ENCODE results near the gene C15orf40. TPM values are rescaled to one million over a fixed set of nuclear protein-coding genes. Genes with fewer than 3 reads are reported as not detected.
"Not testable (repeated sequence)": the region's sequence is repeated elsewhere in the genome, so short reads cannot be mapped to it uniquely, and the experiment has no call there.

Gene C15orf40
- total RNA-seq, 2 experiments from 2014 or later: 7.4 to 11.0 TPM

DNA sequence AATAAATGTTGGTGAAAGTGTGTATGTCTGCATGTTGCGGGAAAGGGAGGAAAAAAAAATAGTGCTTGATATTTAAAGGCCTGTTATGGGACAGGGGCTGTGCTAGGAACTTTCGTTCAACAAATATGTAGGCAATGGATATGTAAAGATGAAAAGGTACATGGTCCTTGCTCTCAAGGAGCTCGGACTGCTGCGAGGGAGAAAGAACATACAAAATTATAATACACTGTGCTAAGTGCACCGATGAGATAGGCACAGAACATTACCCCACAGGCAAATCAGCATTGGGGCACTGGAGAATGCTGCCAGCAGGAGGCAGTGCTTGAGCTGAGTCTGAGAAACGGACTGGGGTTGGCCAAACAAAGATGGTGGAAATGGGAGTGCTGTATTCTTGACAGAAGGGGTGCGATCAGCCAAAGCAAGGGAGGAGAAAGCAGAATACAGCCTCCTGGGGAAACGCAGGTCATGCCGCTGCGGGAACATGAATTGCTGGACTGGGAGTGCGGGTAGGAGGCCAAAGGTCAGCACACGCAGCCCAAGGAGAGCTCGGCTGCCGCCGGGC lies 649 bp downstream of the C15orf40 start:
- H3K36me3 Mint-ChIP-seq (ENCODE audit: low read depth): peaks cover 51% of the 10 kb centered on the region
- H3K9me3 Mint-ChIP-seq: no peaks in the 10 kb centered on the region
- peaks cover 56% of the 10 kb centered on the region for H3K4me1 Mint-ChIP-seq (ENCODE audit: low read depth)
- no peaks in the 10 kb centered on the region for H3K27me3 Mint-ChIP-seq
- intact Hi-C loops (cut with DNase I, micrococcal nuclease): loop anchor here (2.0 to 10.0 kb wide), 7 partner anchors 26 to 472 kb away; partner anchors contain the start of genes BTBD1 (in 2 of the 2), HDGFL3 (in 1 of the 2) and RPS17 (in 1 of the 2)
- peak; percentile 48 to 86 (median 71) for DNase-seq
- H3K27me3 ChIP-seq (ENCODE audit: control insufficient read depth in 1 of 2, insufficient read depth in 2 of 2, low read length in 2 of 2): no peaks in the 10 kb centered on the region
- ChIA-PET CTCF (interaction anchor here (1.0 to 2.9 kb wide), 16 partner anchors 11 to 480 kb away, joined by 3 to 22 read pairs (median 4); partner anchors contain the start of genes RAMAC, RPS17 and TM6SF1), POLR2A (interaction anchor here (0.7 to 2.9 kb wide), 7 partner anchors 25 to 475 kb away, joined by 3 to 21 read pairs (median 7); partner anchors contain the start of genes RAMAC, RPS17 and WHAMM)
- peak; percentile 64 for ATAC-seq (ENCODE audit: poor library complexity)
- peak overlapping the region; percentile 70 to 84 for H3K27ac ChIP-seq (ENCODE audit: low read depth in 1 of 2, low read length in 2 of 2)
- H3K4me1 ChIP-seq (ENCODE audit: insufficient read depth, low read length): peaks cover 24% of the 10 kb centered on the region
- H3K4me3 Mint-ChIP-seq: peak overlapping the region; percentile 100
- no peaks in the 10 kb centered on the region for H3K9me3 ChIP-seq (ENCODE audit: control insufficient read depth in 1 of 2, insufficient read depth in 1 of 2, low read length in 2 of 2)
- peak overlapping the region; percentile 82 for H3K4me3 ChIP-seq (ENCODE audit: low read length)
- TF ChIP-seq, protein P1, sequence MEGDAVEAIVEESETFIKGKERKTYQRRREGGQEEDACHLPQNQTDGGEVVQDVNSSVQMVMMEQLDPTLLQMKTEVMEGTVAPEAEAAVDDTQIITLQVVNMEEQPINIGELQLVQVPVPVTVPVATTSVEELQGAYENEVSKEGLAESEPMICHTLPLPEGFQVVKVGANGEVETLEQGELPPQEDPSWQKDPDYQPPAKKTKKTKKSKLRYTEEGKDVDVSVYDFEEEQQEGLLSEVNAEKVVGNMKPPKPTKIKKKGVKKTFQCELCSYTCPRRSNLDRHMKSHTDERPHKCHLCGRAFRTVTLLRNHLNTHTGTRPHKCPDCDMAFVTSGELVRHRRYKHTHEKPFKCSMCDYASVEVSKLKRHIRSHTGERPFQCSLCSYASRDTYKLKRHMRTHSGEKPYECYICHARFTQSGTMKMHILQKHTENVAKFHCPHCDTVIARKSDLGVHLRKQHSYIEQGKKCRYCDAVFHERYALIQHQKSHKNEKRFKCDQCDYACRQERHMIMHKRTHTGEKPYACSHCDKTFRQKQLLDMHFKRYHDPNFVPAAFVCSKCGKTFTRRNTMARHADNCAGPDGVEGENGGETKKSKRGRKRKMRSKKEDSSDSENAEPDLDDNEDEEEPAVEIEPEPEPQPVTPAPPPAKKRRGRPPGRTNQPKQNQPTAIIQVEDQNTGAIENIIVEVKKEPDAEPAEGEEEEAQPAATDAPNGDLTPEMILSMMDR (IDR thresholded peaks at IDR 0.05): peak; percentile 59
- peaks cover 32% of the 10 kb centered on the region for H3K36me3 ChIP-seq (ENCODE audit: insufficient read depth, low read length)
- H3K27ac Mint-ChIP-seq: peak overlapping the region; percentile 88

DNA sequence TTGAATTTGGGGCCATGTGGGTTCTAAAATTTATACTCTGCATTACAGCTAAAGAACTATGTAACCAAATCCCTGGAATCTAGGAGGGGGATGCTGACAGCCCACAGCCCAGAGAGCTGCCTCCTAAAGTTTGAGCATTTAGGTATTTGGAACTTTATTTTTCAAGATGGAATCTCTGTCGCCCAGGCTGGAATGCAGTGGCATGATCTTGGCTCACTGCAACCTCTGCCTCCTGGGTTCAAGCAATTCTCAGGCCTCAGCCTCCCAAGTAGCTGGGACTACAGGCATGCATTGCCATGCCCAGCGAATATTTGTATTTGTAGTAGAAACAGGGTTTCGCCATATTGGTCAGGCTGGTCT lies 10.8 kb downstream of the C15orf40 start:
- not testable (repeated sequence) for H3K4me3 ChIP-seq (ENCODE audit: low read length)
- H3K27ac Mint-ChIP-seq: peak overlapping the region; percentile 73
- POLR2A ChIA-PET: interaction anchor here (1.0 to 1.8 kb wide), 3 partner anchors 12 to 460 kb away, joined by 3 to 11 read pairs (median 6); partner anchors contain the start of genes RAMAC and RPS17

DNA sequence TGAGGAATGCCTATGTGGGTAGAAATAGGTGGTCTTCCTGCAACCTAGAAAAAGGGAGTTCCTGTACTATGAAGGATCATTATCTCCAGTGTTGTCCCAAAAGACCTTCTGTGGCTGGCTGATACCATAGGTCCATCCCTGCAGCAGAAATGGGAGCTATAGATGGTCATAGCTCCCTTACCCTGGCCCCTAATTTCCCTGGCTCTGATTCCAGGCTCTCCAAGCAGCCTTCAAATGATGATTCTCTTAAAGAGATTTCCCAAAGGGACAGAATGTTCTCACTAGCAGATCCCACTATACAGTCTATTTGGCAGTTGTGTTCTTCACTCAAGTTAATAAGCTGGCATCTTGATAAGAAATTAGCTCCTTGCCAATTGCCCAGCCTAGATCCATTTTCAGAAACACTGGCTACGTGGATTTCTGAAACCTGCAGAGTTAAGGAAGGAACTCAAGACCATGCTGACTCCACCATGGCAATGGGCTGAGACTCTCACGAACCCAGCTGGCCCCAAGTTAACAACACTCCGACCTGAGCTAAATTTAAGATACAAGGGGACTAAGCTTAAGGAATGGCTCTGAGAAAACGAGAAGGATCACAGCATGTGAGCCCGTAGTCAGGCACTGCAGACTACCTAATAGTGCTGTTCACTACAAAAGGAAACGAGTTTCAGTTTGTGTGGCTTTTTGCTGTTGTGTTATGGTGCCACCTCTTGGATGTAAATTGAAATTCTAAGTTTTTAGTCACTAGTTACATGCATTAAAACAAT lies 11.4 kb downstream of the C15orf40 start:
- Mint-ChIP-seq H3K27ac (peak overlapping the region; percentile 73), H3K4me3 (peak overlapping the region; percentile 70), H3K4me1 (ENCODE audit: low read depth) (peaks cover 13% of the 10 kb centered on the region), H3K27me3 (no peaks in the 10 kb centered on the region), H3K9me3 (no peaks in the 10 kb centered on the region), H3K36me3 (ENCODE audit: low read depth) (peaks cover 5% of the 10 kb centered on the region)
- TF ChIP-seq, protein P1 (IDR thresholded peaks at IDR 0.05): peak; percentile 66
- ChIA-PET CTCF (interaction anchor here (1.2 to 1.5 kb wide), 5 partner anchors 11 to 469 kb away, joined by 3 to 16 read pairs (median 3); partner anchors contain the start of genes C15orf40 and RAMAC), POLR2A (interaction anchor here (1.0 to 1.8 kb wide), 3 partner anchors 13 to 460 kb away, joined by 3 to 11 read pairs (median 6); partner anchors contain the start of genes RAMAC and RPS17)
- DNase-seq (peak in 9 of 14 experiments; percentile 2 to 74 (median 11)), ATAC-seq (ENCODE audit: poor library complexity) (peak; percentile 95)
- intact Hi-C loops (cut with DNase I, micrococcal nuclease): loop anchor here in 1 of 2 experiments (5.0 kb wide), 1 partner anchor 458 kb away; the partner anchor contains the start of gene RPS17
- Histone ChIP-seq H3K36me3 (ENCODE audit: insufficient read depth, low read length) (peaks cover 5% of the 10 kb centered on the region), H3K27ac (ENCODE audit: low read depth in 1 of 2, low read length in 2 of 2) (no peak overlapping the region), H3K27me3 (ENCODE audit: control insufficient read depth in 1 of 2, insufficient read depth in 2 of 2, low read length in 2 of 2) (no peaks in the 10 kb centered on the region), H3K4me3 (ENCODE audit: low read length) (peak overlapping the region; percentile 20), H3K4me1 (ENCODE audit: insufficient read depth, low read length) (peaks cover 8% of the 10 kb centered on the region), H3K9me3 (ENCODE audit: control insufficient read depth in 1 of 2, insufficient read depth in 1 of 2, low read length in 2 of 2) (no peaks in the 10 kb centered on the region)

More for the DNA sequence above, 10.8 kb downstream of the C15orf40 start:
- Mint-ChIP-seq H3K4me1 (ENCODE audit: low read depth) (peaks cover 13% of the 10 kb centered on the region), H3K36me3 (ENCODE audit: low read depth) (peaks cover 10% of the 10 kb centered on the region), H3K4me3 (peak overlapping the region; percentile 70)
- H3K27me3 ChIP-seq (ENCODE audit: control insufficient read depth in 1 of 2, insufficient read depth in 2 of 2, low read length in 2 of 2); H3K4me1 ChIP-seq (ENCODE audit: insufficient read depth, low read length); H3K36me3 ChIP-seq (ENCODE audit: insufficient read depth, low read length); ATAC-seq (ENCODE audit: poor library complexity); H3K27me3 Mint-ChIP-seq; H3K9me3 Mint-ChIP-seq; H3K9me3 ChIP-seq (ENCODE audit: control insufficient read depth in 1 of 2, insufficient read depth in 1 of 2, low read length in 2 of 2); H3K27ac ChIP-seq (ENCODE audit: low read depth in 1 of 2, low read length in 2 of 2); DNase-seq: not testable (repeated sequence)
- CTCF ChIA-PET: interaction anchor here (1.2 to 1.5 kb wide), 5 partner anchors 10 to 470 kb away, joined by 3 to 16 read pairs (median 3); partner anchors contain the start of genes C15orf40 and RAMAC
- intact Hi-C loops (cut with DNase I, micrococcal nuclease): loop anchor here in 1 of 2 experiments (5.0 kb wide), 1 partner anchor 458 kb away; the partner anchor contains the start of gene RPS17

All from CD4-positive, alpha-beta T cell (primary cell).